AG09309 (cell line): Measurements from ENCODE around the gene AMBRA1.

Experiments
- DNase-seq: peaks from one replicate; pipeline ENCODE4 v3.0.0-alpha.2; 2010; ENCODE audit warnings: low read depth
- H3K4me3 ChIP-seq: 2 replicates; pipeline ENCODE4 v1.5.1; 2011; ENCODE audit warnings: mild to moderate bottlenecking, low read depth, low read length, moderate library complexity; ENCODE audit not compliant: control insufficient read depth
- CTCF ChIP-seq: IDR thresholded peaks from 2 replicates; pipeline ENCODE4 v1.5.1; 2011; ENCODE audit warnings: mild to moderate bottlenecking, low read depth, low read length, inconsistent platforms; ENCODE audit not compliant: insufficient read depth, control insufficient read depth; ENCODE audit errors: missing control alignments

The AMBRA1 gene

GRCh38 chr11:46479601-46480000, 114.2 kb downstream of the AMBRA1 start:
- H3K4me3 ChIP-seq: no peak overlapping the region
- TF ChIP-seq CTCF: no peak
- no peak for DNase-seq

- H3K4me3 ChIP-seq: no peak overlapping the region
- no peak for TF ChIP-seq CTCF
- DNase-seq: no peak
Measured at GRCh38 chr11:46478196-46478595, 115.6 kb downstream of the AMBRA1 start.

GRCh38 chr11:46477136-46477535, 116.7 kb downstream of the AMBRA1 start:
- no peak for DNase-seq
- no peak for TF ChIP-seq CTCF
- no peak overlapping the region for H3K4me3 ChIP-seq

GRCh38 chr11:46475926-46476545, 117.8 kb downstream of the AMBRA1 start:
- TF ChIP-seq CTCF: no peak
- H3K4me3 ChIP-seq: no peak overlapping the region
- DNase-seq: no peak

GRCh38 chr11:46475051-46475925, 118.5 kb downstream of the AMBRA1 start:
- no peak for TF ChIP-seq CTCF
- H3K4me3 ChIP-seq: no peak overlapping the region
- no peak for DNase-seq

GRCh38 chr11:46472662-46472994, 121.2 kb downstream of the AMBRA1 start:
- DNase-seq: no peak
- no peak overlapping the region for H3K4me3 ChIP-seq
- TF ChIP-seq CTCF: no peak
